ENCODE measurements around the gene CDC42SE1.
"Not testable (repeated sequence)": the region's sequence is repeated elsewhere in the genome, so short reads cannot be mapped to it uniquely, and the experiment has no call there.

The CDC42SE1 gene, protein sequence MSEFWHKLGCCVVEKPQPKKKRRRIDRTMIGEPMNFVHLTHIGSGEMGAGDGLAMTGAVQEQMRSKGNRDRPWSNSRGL

DNA sequence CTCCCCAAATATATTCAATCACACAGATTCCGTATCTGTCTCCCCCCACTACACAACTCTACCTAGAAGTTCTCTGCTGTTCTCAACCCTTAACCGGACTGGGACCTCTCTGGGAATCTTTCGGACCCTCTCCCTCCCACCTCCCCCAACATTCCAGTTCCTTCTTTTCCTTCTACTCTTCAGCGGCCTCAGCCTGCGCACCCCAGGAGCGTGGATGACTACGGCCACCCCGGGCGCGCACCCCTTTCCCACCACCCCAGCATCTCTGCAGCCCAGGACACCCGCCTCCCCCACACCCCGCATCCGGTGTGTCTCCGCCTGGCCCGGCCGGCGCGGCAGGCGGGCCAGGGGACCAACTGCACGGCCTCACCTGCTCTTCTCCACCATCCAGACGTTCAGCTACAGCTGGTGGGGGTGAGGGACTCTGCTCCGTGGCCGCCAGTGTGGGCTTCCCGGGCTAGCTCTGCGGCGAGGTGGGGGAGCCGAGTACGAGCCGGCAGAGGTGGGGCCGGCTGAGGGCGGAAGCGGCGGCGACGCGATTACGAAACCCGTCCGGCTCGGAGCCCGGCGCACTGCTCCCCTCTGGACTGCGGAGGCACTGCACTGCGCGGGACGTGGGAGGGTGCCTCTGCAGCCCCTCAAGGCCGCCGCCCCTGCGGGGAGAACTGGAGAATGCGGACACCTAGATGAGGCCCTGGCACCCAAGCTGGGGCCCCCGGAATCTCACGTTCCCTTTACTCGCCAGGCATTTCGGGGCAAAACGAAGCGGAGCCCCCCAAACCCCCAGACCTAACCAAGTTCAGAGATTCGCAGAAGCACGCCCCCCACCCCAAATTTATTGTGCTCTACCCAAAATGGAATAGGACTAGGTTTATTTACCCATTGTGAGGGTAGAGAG, at the start of gene CDC42SE1:
Gene CDC42SE1, minus strand, starts transcription at position 514 of the 898 bp plus-strand sequence. CDS start 3,892 bp downstream, outside the sequence.
- peak; percentile 74 for DNase-seq

DNA sequence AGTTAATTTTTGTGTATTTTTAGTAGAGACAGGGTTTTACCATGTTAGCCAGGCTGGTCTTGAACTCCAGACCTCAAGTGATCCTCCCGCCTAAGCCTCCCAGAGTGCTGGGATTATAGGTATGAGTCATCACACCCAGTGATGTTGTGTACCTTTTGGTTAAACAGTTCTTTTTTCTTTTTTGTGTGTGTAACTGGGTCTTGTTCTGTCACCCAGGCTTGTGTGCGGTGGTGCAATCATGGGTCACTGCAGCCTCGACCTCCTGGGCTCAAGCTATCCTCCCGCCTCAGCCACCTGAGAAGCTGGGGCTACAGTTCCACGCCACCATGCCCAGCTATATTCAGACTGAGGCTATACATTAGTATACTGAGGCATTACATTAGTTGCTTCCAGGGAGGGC, 48.9 kb upstream of the CDC42SE1 start:
- DNase-seq, result no peak

- DNase-seq, result no peak
Measured at GRCh38 chr1:151106894-151107293, 47.5 kb upstream of the CDC42SE1 start.

DNA sequence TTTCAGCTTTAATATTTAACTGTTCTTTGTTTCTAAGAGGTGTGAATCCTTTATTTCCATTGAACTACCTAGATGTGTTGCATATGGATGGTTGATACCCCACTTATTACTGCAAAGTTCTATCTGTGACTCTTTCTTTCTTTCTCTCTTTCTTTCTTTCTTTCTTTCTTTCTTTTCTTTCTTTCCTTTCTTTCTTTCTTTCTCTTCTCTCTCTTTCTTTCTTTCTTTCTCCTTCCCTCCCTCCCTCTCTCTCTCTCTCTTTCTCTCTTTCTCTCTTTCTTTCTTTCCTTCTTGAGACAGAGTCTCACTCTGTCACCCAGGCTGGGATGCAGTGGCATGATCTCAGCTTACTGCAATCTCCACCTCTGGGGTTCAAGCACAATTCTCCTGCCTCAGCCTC, 45.2 kb upstream of the CDC42SE1 start:
- no peak for DNase-seq

DNA sequence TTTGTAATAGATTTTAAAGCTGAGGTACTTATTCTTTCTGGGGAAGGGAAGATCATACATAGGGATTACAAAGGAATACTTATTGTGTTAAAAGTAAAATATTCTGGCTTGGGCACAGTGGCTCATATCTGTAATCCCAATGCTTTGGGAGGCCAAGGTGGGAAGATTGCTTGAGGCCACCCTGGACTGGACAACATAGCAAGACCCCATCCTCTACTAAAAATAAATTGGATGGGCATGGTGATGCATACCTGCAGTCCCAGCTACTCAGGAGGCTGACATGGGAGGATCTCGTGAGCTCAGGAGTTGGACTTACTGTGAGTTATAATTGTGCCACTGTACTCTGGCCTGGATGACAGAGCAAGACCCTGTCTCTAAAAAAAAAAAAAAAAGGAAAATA, 38.7 kb upstream of the CDC42SE1 start:
- DNase-seq, result no peak

DNA sequence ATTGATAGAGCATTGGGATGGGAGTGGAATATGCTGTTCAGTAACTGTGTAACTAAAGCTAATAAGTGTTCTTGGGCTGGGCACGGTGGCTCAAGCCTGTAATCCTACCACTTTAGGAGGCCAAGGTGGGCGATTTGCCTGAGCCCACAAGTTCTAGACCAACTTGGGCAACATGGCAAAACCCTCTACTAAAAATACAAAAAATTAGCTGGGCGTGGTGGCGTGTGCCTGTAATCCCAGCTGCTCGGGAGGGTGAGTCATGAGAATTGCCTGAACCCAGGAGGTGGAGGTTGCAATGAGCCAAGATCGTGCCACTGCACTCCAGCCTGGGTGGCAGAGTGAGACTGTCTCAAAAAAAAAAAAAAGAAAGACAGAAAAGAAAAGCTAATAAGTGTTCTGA, 38.0 kb upstream of the CDC42SE1 start:
- not testable (repeated sequence) for DNase-seq

- no peak for DNase-seq
Measured at GRCh38 chr1:151085953-151086559, 26.6 kb upstream of the CDC42SE1 start.

- DNase-seq, result no peak
Measured at GRCh38 chr1:151072224-151072623, 12.8 kb upstream of the CDC42SE1 start.

GRCh38 chr1:151070474-151071276, 11.3 kb upstream of the CDC42SE1 start, which contains the start of gene GABPB2:
Gene GABPB2, plus strand, starts transcription at chr1:151070761. Its CDS starts 17,429 bp downstream, at chr1:151088190.
- DNase-seq, result peak; percentile 94

- DNase-seq, result no peak
Measured at GRCh38 chr1:151069103-151069486, 9.7 kb upstream of the CDC42SE1 start.

- no peak for DNase-seq
Measured at GRCh38 chr1:151067185-151067584, 7.8 kb upstream of the CDC42SE1 start.

DNA sequence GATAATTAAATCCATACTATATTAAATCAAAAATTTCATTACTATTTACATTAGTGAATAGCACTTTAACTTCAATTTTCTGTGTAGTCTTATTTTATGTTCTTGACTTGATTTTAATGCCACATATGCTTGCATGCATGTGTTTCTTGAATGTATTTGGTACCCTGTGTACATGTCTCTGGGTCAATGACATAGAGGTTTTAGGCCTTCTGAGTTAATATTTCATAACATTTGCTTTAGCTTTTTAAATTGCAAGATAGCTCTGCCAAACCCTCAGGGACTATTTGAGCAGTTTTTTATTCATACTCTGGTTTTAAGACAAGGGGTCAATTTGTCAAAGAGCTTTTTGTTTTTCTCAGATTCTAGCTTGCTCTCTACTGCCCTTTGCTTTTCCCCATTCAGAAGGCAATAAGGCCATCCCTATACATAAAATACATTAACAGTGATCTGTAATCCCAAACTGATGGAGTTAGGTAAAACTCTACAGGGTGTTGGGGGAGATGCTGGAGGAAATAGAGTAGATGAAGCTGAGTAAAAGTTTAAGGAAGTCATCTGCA, 5.7 kb upstream of the CDC42SE1 start:
- no peak for DNase-seq

DNA sequence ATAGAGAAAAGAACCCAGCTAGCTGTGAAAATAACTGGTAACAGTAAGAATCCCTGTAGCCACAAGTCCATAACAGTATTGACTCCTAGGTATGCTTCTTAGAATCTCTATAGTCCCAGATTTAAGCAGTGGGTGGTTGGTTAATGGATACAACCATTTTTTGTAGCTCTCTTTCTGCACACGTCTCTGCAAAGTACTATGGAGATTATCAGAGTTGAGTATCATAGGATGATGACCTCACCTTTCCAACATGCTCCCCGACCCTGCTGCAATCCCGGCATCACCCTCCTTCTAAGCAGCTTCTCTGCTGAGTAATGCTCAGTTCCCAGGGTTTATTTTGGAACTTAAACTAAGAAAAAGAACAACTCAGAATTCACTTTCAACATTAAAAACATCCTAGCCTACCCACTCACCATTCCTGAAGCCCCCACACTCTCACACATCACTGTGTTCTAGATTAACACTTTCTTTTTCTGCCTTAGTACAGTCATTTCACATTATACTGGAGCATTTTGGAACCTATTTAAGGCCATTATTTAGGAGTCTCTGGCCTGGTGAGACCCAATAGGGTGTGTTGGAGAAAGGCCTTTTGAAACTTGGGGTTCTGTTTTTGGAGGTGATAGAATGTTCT, 3.4 kb upstream of the CDC42SE1 start:
- DNase-seq, result no peak

DNA sequence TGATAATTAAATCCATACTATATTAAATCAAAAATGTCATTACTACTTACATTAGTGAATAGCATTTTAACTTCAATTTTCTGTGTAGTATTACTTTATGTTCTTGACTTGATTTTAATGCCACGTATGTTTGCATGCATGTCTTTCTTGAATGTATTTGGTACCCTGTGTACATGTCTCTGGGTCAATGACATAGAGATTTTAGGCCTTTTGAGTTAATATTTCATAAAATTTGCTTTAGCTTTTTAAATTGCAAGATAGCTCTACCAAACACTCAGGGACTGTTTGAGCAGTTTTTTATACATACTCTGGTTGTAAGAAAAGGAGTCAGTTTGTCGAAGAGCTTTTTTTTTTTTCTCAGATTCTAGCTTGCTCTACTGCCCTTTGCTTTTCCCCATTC, 2.3 kb upstream of the CDC42SE1 start:
- no peak for DNase-seq

- no peak for DNase-seq
Measured at GRCh38 chr1:151060657-151061421, 1.4 kb upstream of the CDC42SE1 start.

DNA sequence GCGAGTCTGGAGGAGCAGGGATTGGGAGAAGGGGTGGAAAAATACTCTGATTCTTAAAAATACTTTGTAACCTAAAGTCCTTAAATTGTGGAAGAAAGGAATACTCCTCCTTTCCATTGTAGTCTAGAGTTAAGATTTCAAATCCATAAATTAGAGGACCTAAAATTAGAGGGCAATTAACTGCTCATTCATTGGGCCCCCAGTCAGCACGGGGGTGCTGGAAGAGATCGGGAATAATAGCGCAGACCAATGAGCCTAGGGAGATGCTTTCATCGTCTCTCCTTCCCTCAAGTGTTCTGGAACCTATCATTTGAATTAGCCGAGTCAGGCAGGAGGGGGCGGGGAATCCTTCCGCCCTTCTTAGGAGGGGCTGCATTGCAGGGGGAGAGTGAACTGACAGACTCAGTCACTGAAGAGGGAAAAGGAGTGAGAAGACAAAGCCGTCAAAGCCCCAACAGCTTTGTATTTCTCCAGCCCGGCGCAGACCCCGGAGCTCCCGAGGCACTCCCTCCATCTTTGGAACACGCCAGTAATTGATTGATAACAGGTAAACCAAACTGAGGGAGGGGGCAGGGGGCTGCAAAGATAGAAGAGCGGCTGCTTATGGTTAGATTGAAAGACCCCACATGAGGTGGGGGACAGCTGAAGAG, 710 bp upstream of the CDC42SE1 start, which contains the start of gene MLLT11:
Gene MLLT11, plus strand, starts transcription at position 391 of the 650 bp plus-strand sequence. CDS start 6,828 bp downstream, outside the sequence.
- peak; percentile 84 for DNase-seq

GRCh38 chr1:151058692-151059091, 730 bp downstream of the CDC42SE1 start:
- DNase-seq, result peak; percentile 15

DNA sequence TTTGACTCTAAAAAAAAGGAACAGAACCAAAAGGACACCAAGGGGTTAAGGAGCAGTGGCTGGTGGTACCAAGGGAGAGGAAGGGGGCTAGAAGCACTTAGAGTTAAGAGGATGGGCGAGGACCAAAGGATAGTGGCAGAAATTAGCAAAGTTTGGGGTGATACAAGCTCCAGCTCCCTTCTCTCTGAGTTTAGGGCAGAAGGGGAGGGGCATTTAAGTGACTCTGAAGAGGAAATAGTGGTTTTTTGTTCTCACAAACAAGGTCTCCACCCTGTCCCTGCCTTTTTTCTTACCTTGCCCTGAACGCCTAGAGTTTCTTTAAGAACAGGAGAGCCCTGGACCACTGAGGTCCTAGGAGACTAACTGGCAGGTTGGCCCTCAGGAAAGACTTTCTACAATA, 3.3 kb downstream of the CDC42SE1 start:
- DNase-seq, result no peak

GRCh38 chr1:151055581-151055980, 3.8 kb downstream of the CDC42SE1 start:
- DNase-seq, result no peak

DNA sequence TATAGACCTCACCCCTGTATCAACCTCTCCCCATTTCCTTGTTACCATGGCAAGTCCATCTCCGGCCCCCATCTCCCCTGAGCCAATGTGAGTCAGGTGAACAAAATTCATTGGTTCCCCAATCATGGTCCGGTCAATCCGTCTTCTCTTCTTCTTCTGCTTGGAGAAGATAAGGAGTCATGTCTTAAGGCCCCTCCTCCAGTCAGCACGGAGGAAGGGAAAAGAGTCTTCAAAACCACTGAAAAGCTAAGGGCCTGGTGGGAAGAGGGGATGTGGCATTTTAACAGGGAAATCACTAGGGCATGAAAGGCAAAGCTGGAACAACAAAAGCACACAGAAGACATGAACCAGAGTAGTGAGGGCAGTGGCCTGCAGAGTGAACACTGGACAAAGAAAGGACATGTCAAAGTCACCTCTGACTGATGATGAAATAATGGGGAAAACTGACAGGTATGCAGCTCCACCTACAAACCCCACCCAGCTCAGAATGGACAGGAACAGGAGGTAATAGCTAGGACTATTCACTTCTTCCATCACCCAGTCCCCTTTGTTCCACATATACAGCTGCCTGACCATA, 4.4 kb downstream of the CDC42SE1 start:
- no peak for DNase-seq

All from NCI-H446 treated with DMSO at 0.1 percent for 48 hours (cell line).